Peyer's patch (tissue), 4 donors: ENCODE data around the gene ACTN4. TPM values are rescaled to one million over a fixed set of nuclear protein-coding genes. Genes with fewer than 3 reads are reported as not detected.

Source experiments
- DNase-seq, 3 donors: peaks; one replicate each; pipeline ENCODE4 v3.0.0-alpha.2; 2017 to 2019
- H3K27ac ChIP-seq, 4 donors: fragments of 200-600 bp; sonication (generic); one replicate each; pipeline ENCODE4 v1.5.1; 2016 to 2019
- H3K27me3 ChIP-seq, 2 donors: fragments of 200-600 bp; sonication (generic); one replicate each; pipeline ENCODE4 v1.5.1; 2019
- H3K36me3 ChIP-seq, 3 donors: fragments of 200-600 bp; sonication (generic); one replicate each; pipeline ENCODE4 v1.5.1; 2016 to 2019
- H3K4me1 ChIP-seq, 4 donors: fragments of 200-600 bp; sonication (generic); one replicate each; pipeline ENCODE4 v1.5.1; 2016 to 2019
- H3K4me3 ChIP-seq, 4 donors: fragments of 200-600 bp; sonication (generic); 1 replicate in 3 of 4; 2 replicates in 1 of 4; pipeline ENCODE4 v1.5.1; 2016 to 2019; ENCODE audit warnings: mild to moderate bottlenecking in 1 of 4
- H3K9me3 ChIP-seq, 4 donors: fragments of 200-600 bp; sonication (generic); one replicate each; pipeline ENCODE4 v1.5.1; 2016 to 2019; ENCODE audit warnings: mild to moderate bottlenecking in 1 of 4
- POLR2A ChIP-seq, 2 donors: fragments of 450-650 bp; IDR thresholded peaks; one replicate each; pipeline ENCODE4 v1.5.1; 2017; ENCODE audit warnings: antibody characterized with exemption in 2 of 2, mild to moderate bottlenecking in 2 of 2, moderate library complexity in 2 of 2
- total RNA-seq, 4 donors: library from RNA; depleted of rRNA; stranded (reverse); fragments of >200 nt; gene quantifications; one replicate each; pipeline ENCODE4 v1.1.0, GENCODE V29; 2016
- TF ChIP-seq, protein P1 (sequence below), 6 experiments: fragments of 450-650 bp in 4 of 6; fragments of 200-600 bp in 2 of 6; sonication (generic) in 1 of 6; IDR thresholded peaks; one replicate each; pipeline ENCODE4 v1.5.1; 2017 to 2019; ENCODE audit warnings: antibody characterized with exemption in 6 of 6, mild to moderate bottlenecking in 3 of 6, moderate library complexity in 1 of 6

The ACTN4 gene
- total RNA-seq, 4 donors from 2014 or later: 360 to 1,049 (median 814) TPM

GRCh38 chr19:38675611-38676010 is 28.2 kb downstream of the ACTN4 start:
- TF ChIP-seq, protein P1, sequence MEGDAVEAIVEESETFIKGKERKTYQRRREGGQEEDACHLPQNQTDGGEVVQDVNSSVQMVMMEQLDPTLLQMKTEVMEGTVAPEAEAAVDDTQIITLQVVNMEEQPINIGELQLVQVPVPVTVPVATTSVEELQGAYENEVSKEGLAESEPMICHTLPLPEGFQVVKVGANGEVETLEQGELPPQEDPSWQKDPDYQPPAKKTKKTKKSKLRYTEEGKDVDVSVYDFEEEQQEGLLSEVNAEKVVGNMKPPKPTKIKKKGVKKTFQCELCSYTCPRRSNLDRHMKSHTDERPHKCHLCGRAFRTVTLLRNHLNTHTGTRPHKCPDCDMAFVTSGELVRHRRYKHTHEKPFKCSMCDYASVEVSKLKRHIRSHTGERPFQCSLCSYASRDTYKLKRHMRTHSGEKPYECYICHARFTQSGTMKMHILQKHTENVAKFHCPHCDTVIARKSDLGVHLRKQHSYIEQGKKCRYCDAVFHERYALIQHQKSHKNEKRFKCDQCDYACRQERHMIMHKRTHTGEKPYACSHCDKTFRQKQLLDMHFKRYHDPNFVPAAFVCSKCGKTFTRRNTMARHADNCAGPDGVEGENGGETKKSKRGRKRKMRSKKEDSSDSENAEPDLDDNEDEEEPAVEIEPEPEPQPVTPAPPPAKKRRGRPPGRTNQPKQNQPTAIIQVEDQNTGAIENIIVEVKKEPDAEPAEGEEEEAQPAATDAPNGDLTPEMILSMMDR (IDR thresholded peaks at IDR 0.05): peak in 4 of 6 experiments; percentile 23 to 74 (median 66)
- peak in 1 of 2 donors; percentile 74 for TF ChIP-seq POLR2A (IDR thresholded peaks at IDR 0.05)
- Histone ChIP-seq H3K27ac (peak overlapping the region; percentile 42 to 98 (median 76)), H3K4me3 (no peak overlapping the region), H3K36me3 (no peaks in the 10 kb centered on the region), H3K4me1 (peaks cover 7 to 89% (median 29%) of the 10 kb centered on the region in 4 donors), H3K9me3 (no peaks in the 10 kb centered on the region), H3K27me3 (no peaks in the 10 kb centered on the region)
- peak in 2 of 3 donors; percentile 80 to 87 for DNase-seq

DNA sequence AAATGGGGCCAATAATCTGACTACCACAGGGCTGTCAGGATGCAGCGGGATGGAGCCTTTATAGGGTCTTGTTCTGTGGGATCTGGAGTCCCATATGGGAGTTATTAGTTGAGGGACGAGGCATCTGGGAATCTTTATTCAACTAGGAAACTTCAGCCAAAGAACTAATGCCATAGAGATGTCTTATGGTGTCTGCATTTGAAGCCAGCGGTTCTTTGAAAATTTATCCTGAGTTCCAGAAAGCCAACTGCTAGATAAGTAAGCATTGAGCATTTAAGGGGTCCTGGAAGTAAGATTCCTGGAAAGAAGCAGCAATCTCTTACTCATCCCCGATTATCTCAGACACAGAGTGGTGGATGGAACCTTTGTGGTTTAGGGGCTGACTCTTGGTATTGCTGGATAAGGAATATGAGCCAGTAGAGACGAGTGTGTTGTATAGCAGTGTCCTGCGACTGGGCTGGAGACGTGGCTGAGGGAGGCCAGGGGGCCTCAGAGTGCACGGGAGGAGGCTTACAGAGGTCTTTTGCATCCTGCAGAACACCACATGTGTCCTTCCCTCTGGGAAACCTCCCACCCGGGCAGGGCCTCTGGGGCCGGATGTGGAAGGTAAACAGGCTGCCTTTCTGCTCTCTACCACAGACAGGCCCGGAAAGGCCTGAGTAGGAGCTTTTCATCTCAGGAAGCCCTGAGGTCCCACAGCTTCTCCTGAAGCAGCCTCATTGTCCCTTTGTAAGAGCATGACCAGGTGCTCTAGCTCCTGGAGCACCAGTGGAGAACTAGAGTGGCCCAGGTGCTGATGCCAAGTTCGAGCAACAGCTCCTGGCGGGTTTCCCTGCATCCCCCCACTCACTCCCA is 28.8 kb downstream of the ACTN4 start:
- Histone ChIP-seq H3K36me3 (no peaks in the 10 kb centered on the region), H3K27ac (peak overlapping the region; percentile 19 to 98 (median 76)), H3K4me1 (peaks cover 7 to 86% (median 30%) of the 10 kb centered on the region in 4 donors), H3K27me3 (no peaks in the 10 kb centered on the region), H3K4me3 (no peak overlapping the region), H3K9me3 (no peaks in the 10 kb centered on the region)
- TF ChIP-seq POLR2A (IDR thresholded peaks at IDR 0.05): no peak
- TF ChIP-seq, protein P1 (IDR thresholded peaks at IDR 0.05): peak in 1 of 6 experiments; percentile 4
- no peak for DNase-seq

DNA sequence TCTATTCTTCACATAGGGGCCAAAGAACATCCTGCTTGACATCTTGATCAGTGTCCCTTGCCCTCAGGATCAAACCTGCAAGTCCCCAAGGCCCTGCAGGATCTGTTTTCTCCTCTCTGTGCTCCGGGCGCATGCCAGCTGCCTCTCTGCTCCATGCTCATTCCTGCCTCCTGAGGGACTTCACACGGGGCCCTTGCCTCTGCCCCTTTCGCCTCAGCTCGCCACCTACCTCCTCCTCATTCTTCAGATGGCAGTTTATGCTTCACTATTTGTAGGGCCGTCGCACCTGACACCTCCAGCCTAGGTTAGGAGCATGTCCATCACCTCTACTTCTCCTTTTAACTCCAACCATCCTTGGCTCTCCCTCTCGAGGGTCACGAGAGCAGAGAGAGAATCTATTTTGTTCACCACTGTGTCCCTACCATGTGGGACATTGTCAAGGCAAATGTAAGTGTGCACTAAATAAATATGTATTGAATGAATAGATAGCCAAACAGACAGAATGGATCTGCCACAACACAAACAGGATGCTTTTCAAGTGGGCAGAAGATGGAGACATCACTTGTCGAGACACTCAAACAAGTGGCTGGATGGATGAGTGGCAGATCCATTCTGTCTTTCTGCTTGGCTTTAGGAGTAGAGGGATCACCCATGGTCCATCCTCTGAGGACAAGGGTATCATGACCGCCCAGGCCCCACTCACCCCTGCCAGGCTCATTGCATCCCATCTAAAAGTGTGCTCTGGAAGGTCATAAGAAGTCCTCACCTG is 29.6 kb downstream of the ACTN4 start:
- peaks cover 7 to 85% (median 28%) of the 10 kb centered on the region in 4 donors for H3K4me1 ChIP-seq
- no peak overlapping the region for H3K4me3 ChIP-seq
- H3K27me3 ChIP-seq: no peaks in the 10 kb centered on the region
- TF ChIP-seq POLR2A (IDR thresholded peaks at IDR 0.05): no peak
- TF ChIP-seq, protein P1 (IDR thresholded peaks at IDR 0.05): no peak
- DNase-seq: no peak
- H3K36me3 ChIP-seq: no peaks in the 10 kb centered on the region
- no peaks in the 10 kb centered on the region for H3K9me3 ChIP-seq
- peak overlapping the region; percentile 55 to 98 (median 94) for H3K27ac ChIP-seq

- H3K27me3 ChIP-seq: no peaks in the 10 kb centered on the region
- DNase-seq: no peak
- H3K4me3 ChIP-seq: no peak overlapping the region
- no peaks in the 10 kb centered on the region for H3K36me3 ChIP-seq
- no peak for TF ChIP-seq POLR2A (IDR thresholded peaks at IDR 0.05)
- TF ChIP-seq, protein P1 (IDR thresholded peaks at IDR 0.05): no peak
- H3K4me1 ChIP-seq: peaks cover 7 to 91% (median 31%) of the 10 kb centered on the region in 4 donors
- H3K27ac ChIP-seq: peak overlapping the region; percentile 31 to 98 (median 94)
- no peaks in the 10 kb centered on the region for H3K9me3 ChIP-seq
Observed at GRCh38 chr19:38678217-38678890, 30.9 kb downstream of the ACTN4 start.

GRCh38 chr19:38678891-38679494 is 31.5 kb downstream of the ACTN4 start:
- H3K4me3 ChIP-seq: no peak overlapping the region
- no peak for TF ChIP-seq POLR2A (IDR thresholded peaks at IDR 0.05)
- TF ChIP-seq, protein P1 (IDR thresholded peaks at IDR 0.05): no peak
- H3K36me3 ChIP-seq: no peaks in the 10 kb centered on the region
- no peak for DNase-seq
- peaks cover 7 to 95% (median 34%) of the 10 kb centered on the region in 4 donors for H3K4me1 ChIP-seq
- no peaks in the 10 kb centered on the region for H3K27me3 ChIP-seq
- no peaks in the 10 kb centered on the region for H3K9me3 ChIP-seq
- H3K27ac ChIP-seq: peak overlapping the region in 3 of 4 donors; percentile 89 to 98 (median 98)
